Spinal cord (tissue), 10 donors: ENCODE measurements around the gene NAGLU. TPM values are rescaled to one million over a fixed set of nuclear protein-coding genes. Genes with fewer than 3 reads are reported as not detected.

Source experiments
- DNase-seq, 6 donors: peaks; one replicate each; pipeline versions ENCODE4 v3.0.0 to v3.0.0-alpha.2; 2013 to 2015; ENCODE audit warnings: low spot score in 6 of 6, low read depth in 4 of 6
- H3K27ac ChIP-seq: one replicate; pipeline ENCODE4 v1.5.1; 2013; ENCODE audit warnings: low read depth, low read length, control low read depth
- H3K27me3 ChIP-seq: one replicate; pipeline ENCODE4 v1.6.1; 2013; ENCODE audit warnings: low read length; ENCODE audit not compliant: control insufficient read depth, insufficient read depth
- H3K36me3 ChIP-seq: one replicate; pipeline ENCODE4 v1.6.1; 2013; ENCODE audit warnings: low read length; ENCODE audit not compliant: control insufficient read depth, insufficient read depth
- H3K4me1 ChIP-seq: one replicate; pipeline ENCODE4 v1.6.1; 2013; ENCODE audit warnings: low read length; ENCODE audit not compliant: control insufficient read depth, insufficient read depth
- H3K4me3 ChIP-seq: one replicate; pipeline ENCODE4 v1.5.1; 2013; ENCODE audit warnings: low read depth, low read length, control low read depth
- H3K9me3 ChIP-seq: one replicate; pipeline ENCODE4 v1.6.1; 2013; ENCODE audit warnings: low read length; ENCODE audit not compliant: control insufficient read depth, insufficient read depth
- WGBS: methylation state at CpG from one replicate; pipeline ENCODE4 v1.1.5; 2013; ENCODE audit warnings: missing lambda C conversion rate; ENCODE audit not compliant: insufficient coverage; 5-methylcytosine and 5-hydroxymethylcytosine counted together
- polyA plus RNA-seq, 2 donors: library from polyadenylated mRNA; unstranded; fragments of 120-200 nt; gene quantifications; one replicate each; pipeline ENCODE4 v1.2.1, GENCODE V29; 2013; ENCODE audit not compliant: insufficient read length in 2 of 2
- total RNA-seq, 2 donors: library from RNA; depleted of rRNA in 1 of 2; stranded (reverse); fragments of 120-200 nt in 1 of 2; fragments of >200 nt in 1 of 2; gene quantifications; one replicate each; pipeline versions ENCODE4 v1.2.3 to v1.2.4, GENCODE V29; 2013 to 2014
- donor health status: healthy.

NAGLU gene
- total and polyA plus RNA-seq, 4 donors, result 13.0 to 24.2 (median 20.3) TPM

GRCh38 chr17:42529061-42529460, 7.0 kb upstream of the NAGLU start:
- 95% methylated on average over 3 of the region's 3 CpGs for WGBS
- Histone ChIP-seq H3K9me3 (no peaks in the 10 kb centered on the region), H3K36me3 (no peaks in the 10 kb centered on the region), H3K27me3 (no peaks in the 10 kb centered on the region), H3K4me1 (peaks cover 3% of the 10 kb centered on the region), H3K27ac (no peak overlapping the region), H3K4me3 (no peak overlapping the region)
- DNase-seq, result no peak

- WGBS, result 100% methylated on average over 1 of the region's 2 CpGs
- no peaks in the 10 kb centered on the region for H3K27me3 ChIP-seq
- H3K36me3 ChIP-seq, result no peaks in the 10 kb centered on the region
- no peak overlapping the region for H3K4me3 ChIP-seq
- H3K4me1 ChIP-seq, result peaks cover 15% of the 10 kb centered on the region
- no peaks in the 10 kb centered on the region for H3K9me3 ChIP-seq
- no peak overlapping the region for H3K27ac ChIP-seq
- DNase-seq, result no peak
These were observed 5.0 kb upstream of the NAGLU start for GRCh38 chr17:42530952-42531454.

GRCh38 chr17:42531455-42532354, 4.3 kb upstream of the NAGLU start:
- WGBS, result 15% methylated on average over 60 of the region's 60 CpGs
- H3K4me3 ChIP-seq, result peak overlapping the region; percentile 47
- peak overlapping the region; percentile 47 for H3K27ac ChIP-seq
- H3K9me3 ChIP-seq, result no peaks in the 10 kb centered on the region
- no peaks in the 10 kb centered on the region for H3K36me3 ChIP-seq
- H3K4me1 ChIP-seq, result peaks cover 17% of the 10 kb centered on the region
- DNase-seq, result peak in 3 of 6 donors; percentile 36 to 83 (median 65)
- no peaks in the 10 kb centered on the region for H3K27me3 ChIP-seq

GRCh38 chr17:42535155-42536047, 640 bp upstream of the NAGLU start:
- H3K4me3 ChIP-seq, result peak overlapping the region; percentile 54
- H3K27ac ChIP-seq, result peak overlapping the region; percentile 78
- peaks cover 25% of the 10 kb centered on the region for H3K36me3 ChIP-seq
- H3K27me3 ChIP-seq, result no peaks in the 10 kb centered on the region
- 30% methylated on average over 20 of the region's 26 CpGs for WGBS
- no peak for DNase-seq
- no peaks in the 10 kb centered on the region for H3K9me3 ChIP-seq
- peaks cover 26% of the 10 kb centered on the region for H3K4me1 ChIP-seq

- H3K4me3 ChIP-seq, result peak overlapping the region; percentile 54
- peak in 3 of 6 donors; percentile 33 to 81 (median 72) for DNase-seq
- peak overlapping the region; percentile 8 for H3K27ac ChIP-seq
- peaks cover 26% of the 10 kb centered on the region for H3K4me1 ChIP-seq
- H3K36me3 ChIP-seq, result peaks cover 36% of the 10 kb centered on the region
- no peaks in the 10 kb centered on the region for H3K9me3 ChIP-seq
- under 1% methylated on average over 58 of the region's 65 CpGs for WGBS
- no peaks in the 10 kb centered on the region for H3K27me3 ChIP-seq
These were observed 523 bp downstream of the NAGLU start for GRCh38 chr17:42536372-42537155.

GRCh38 chr17:42537156-42537805, 1.2 kb downstream of the NAGLU start:
- Histone ChIP-seq H3K36me3 (peaks cover 43% of the 10 kb centered on the region), H3K4me1 (peaks cover 26% of the 10 kb centered on the region), H3K9me3 (no peaks in the 10 kb centered on the region), H3K4me3 (peak overlapping the region; percentile 54), H3K27me3 (no peaks in the 10 kb centered on the region), H3K27ac (peak overlapping the region; percentile 8)
- WGBS, result 91% methylated on average over 20 of the region's 31 CpGs
- DNase-seq, result no peak

GRCh38 chr17:42537826-42538451, 1.9 kb downstream of the NAGLU start:
- no peak for DNase-seq
- H3K36me3 ChIP-seq, result peaks cover 50% of the 10 kb centered on the region
- H3K9me3 ChIP-seq, result no peaks in the 10 kb centered on the region
- H3K27ac ChIP-seq, result no peak overlapping the region
- peaks cover 26% of the 10 kb centered on the region for H3K4me1 ChIP-seq
- H3K4me3 ChIP-seq, result no peak overlapping the region
- WGBS, result 100% methylated on average over 3 of the region's 5 CpGs
- H3K27me3 ChIP-seq, result no peaks in the 10 kb centered on the region

GRCh38 chr17:42538482-42538881, 2.4 kb downstream of the NAGLU start:
- H3K27ac ChIP-seq, result no peak overlapping the region
- WGBS, result 97% methylated on average over 10 of the region's 14 CpGs
- no peaks in the 10 kb centered on the region for H3K9me3 ChIP-seq
- H3K4me1 ChIP-seq, result peaks cover 26% of the 10 kb centered on the region
- DNase-seq, result no peak
- H3K36me3 ChIP-seq, result peaks cover 55% of the 10 kb centered on the region
- H3K4me3 ChIP-seq, result no peak overlapping the region
- no peaks in the 10 kb centered on the region for H3K27me3 ChIP-seq
